HG02571 (cell line): ENCODE data around the gene ISCA2.

Source experiments
- ATAC-seq: cut with Tn5 transposase; IDR thresholded peaks from one replicate; pipeline ENCODE4 v1.9.1; 2021; ENCODE audit warnings: mild to moderate bottlenecking, moderate library complexity; ENCODE audit not compliant: unreplicated experiment

ISCA2 gene

GRCh38 chr14:74482571-74482970 lies 11.0 kb upstream of the ISCA2 start:
- no peak for ATAC-seq

- no peak for ATAC-seq
These were observed 10.2 kb upstream of the ISCA2 start for GRCh38 chr14:74483321-74483720.

DNA sequence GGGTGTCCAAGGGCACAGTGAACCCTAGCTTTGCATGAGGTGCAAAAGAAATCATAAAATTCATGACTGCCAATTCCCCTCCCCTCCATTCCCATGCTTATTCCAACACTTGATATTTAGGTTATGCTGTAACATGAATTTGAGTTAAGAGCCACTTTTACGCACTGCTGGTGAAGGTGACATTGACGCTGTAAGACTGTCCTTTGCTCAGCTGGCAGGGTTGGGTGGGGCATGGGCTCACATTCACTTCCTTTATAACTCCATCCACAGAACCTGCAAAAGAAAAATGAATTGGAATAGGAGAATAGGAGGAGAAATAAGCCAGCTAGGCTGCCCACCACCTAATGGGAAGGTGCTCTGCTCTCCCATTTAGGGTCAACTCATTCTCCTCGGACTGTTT lies 7.4 kb upstream of the ISCA2 start:
- ATAC-seq = no peak

DNA sequence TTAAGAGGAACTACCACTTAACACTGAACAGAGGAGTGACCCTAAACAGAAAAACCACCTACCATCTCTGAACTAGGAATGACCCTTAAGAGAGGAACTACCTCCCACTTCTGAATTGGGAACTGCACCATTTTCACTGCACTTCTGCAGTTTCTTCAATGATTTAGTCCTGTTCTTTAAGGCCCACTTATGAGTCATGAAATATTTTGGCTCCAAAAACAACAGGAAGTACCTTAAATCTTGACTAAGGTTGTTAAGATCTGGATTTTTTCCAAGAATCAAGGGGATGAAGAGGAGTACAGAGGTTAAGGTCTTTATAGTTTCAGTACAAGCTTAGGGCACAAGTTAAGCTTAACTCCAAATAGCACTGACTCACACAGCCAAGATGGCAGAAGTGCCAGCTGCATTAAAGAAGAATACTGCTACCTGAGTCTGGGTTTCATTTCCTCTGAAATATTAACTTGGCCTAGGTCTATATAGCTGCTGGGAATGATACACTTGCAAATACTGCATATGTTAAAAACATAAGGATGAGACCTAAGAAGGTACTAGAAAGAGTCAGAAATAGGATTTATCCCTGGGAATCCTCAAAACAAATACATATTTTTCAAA lies 4.7 kb upstream of the ISCA2 start:
- no peak for ATAC-seq

DNA sequence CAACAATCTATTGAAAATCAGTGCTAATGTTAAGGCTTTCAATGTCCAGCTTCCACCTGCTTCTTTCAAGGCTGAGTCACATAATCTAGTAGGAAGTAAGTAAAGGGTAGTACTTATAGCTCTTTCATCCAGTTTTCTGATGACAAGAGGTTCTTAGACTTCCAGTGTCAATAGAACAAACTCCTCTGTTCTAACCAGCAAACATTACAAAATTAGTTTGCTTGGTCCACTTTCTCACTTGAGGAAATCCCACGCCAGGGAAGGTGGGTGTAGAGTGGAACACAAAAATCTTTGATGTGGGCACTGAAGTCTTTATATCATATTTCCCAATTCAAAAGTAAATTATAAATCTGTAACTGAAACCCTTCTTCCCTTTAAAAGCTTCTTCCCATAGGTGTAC lies 3.1 kb upstream of the ISCA2 start:
- no peak for ATAC-seq

GRCh38 chr14:74491956-74492775 lies 1.4 kb upstream of the ISCA2 start:
- no peak for ATAC-seq

- ATAC-seq = peak; percentile 7
These were observed 706 bp upstream of the ISCA2 start, which contains the start of gene NPC2 for GRCh38 chr14:74492776-74493342. NPC2 (minus strand) TSS chr14:74493305; CDS start chr14:74493274, 31 bp downstream.

- ATAC-seq = no peak
These were observed 1.8 kb downstream of the ISCA2 start for GRCh38 chr14:74495356-74495755.

DNA sequence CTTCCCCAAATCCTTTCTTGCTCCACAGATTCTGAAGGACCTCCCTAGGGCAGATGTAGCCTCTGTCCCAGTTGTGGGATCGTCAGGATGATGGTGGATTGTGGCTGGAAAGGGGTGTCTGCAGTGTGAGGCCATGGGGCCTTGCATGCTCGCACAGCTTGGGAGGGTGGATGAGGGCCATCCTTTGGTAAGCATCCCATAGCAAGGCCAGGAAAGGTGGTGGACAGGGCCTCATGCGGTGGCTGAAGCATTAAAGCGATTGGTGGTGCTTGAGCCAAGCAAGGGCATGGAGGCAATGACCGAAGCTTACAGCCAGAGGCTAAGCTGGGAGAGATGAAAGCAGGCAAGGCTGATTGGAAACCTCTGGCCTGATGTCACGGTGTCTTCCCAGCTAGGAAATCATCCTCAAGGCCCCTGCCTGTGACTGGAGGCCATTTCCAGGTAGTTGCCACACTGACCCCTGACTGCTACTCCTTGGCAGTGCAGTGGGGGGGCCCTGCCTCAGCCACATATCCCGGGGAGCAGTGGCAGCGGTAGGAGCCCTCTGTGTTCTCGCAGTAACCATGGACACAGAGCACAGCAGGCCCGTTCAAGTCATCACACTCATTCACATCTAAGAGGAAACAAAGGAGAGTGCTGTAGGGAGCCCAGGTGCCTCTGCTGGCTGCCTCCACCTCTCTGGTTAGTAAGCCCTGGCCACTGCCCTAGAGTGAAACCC lies 7.0 kb downstream of the ISCA2 start:
- no peak for ATAC-seq

- ATAC-seq = no peak
These were observed 7.6 kb downstream of the ISCA2 start for GRCh38 chr14:74501135-74501614.

DNA sequence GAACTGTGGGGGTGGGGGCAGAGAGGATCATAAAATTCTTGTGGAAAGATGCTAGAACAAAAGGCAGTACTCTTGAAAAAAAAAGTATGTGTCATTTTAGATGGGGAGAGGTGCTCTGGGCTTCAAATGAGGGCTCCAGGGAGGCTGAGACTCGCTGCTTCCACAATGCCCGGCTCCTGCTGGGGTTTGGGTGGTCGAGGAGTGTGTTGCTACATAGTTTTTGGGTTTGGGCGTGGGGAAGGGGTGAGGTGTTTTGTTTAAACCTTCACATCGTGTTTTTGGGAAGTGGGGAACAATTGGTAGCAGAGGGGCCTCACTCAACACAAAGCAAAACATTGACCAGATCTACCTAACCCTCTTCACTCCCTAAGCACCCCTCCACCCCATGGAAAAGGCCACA lies 8.1 kb downstream of the ISCA2 start:
- no peak for ATAC-seq

DNA sequence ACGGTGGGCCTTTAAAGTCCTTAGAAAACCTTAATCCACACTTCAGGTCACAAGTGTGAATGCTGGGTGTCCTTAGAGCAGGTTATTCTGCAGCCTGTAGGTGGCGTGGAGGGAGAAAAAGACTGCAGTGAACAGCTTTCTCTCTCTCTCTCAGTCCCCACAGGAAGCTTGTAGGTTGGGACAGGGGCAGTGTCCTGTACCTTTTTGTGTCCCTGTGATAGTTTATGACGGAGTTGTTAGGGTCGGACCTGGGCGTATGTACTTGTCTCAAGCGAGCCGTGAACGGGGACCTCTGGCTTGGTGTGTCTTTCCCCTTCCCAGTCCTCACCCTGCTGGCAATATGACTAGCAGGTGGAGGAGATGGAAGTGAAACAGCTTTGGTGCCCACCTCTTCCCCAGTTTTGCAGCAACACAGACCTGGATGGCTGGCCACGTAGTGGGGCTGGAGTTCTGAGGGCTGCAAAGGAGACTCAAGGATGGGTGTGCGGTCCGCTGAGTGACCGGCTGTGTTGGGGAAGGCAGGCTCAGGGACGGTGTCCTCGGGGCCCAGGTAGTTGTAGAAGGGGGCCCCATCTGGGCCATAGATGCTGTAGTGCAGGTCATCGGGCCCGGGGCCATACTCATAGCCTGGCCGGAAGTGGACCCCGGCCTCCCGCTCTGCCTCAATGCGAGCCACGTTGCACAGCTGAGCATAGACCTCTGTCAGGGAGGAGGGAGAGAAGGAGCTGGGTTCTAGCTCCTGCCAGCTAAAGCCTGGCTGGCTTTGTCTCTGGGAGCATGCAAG lies 8.9 kb downstream of the ISCA2 start:
- no peak for ATAC-seq

DNA sequence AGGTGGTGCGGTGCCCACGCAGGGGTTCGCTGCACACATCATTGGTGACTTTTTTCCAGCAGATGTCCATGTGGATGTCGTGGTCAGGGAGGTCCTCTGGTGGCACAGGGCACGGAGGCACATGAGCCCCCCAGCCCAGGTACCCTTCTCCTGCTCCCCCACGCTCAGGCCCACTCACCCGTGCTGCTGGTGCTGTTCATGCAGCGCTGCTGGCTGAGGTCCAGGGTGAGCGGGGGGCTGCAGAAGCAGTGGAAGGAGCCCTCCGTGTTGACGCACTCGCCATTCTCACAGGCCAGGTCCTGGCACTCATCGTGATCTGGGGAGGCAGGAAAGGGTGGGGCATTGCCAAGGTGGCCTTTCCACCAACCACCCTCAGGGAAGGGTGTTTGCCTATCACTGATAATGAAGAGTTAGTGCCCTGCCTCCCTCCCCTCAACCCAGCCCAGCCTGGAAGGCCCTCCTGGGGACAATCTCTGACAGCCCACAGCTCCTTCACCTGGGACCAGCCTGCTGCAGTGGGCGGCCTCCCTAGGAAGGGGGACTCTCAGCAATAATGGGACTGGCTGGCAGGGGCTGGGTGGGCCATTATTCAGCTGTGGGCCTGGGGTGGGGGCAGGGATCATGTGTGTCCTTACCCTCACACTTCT lies 9.8 kb downstream of the ISCA2 start:
- no peak for ATAC-seq

GRCh38 chr14:74503938-74504335 lies 10.4 kb downstream of the ISCA2 start:
- ATAC-seq = no peak

DNA sequence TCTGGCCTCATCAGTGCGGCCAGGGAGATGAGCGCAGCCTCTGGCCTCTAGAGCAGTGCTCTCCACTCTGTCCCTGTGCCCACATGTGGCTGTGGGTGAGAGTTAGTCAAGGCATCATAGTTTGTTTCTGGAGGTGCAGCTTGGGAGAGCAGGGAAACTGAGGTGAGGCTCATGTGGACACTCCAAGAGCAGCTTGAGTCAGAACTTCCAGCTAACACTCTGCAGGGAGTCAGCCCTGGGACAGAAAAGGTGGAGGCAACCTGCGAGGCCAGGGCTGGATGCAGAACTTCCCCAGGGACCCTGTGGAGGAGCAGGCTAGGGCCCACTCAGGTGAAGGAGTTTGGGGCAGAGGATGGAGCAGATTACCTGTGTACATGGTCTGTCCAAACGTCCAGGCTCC lies 10.8 kb downstream of the ISCA2 start:
- ATAC-seq = no peak

- ATAC-seq = no peak
These were observed 11.5 kb downstream of the ISCA2 start for GRCh38 chr14:74504874-74505720.

DNA sequence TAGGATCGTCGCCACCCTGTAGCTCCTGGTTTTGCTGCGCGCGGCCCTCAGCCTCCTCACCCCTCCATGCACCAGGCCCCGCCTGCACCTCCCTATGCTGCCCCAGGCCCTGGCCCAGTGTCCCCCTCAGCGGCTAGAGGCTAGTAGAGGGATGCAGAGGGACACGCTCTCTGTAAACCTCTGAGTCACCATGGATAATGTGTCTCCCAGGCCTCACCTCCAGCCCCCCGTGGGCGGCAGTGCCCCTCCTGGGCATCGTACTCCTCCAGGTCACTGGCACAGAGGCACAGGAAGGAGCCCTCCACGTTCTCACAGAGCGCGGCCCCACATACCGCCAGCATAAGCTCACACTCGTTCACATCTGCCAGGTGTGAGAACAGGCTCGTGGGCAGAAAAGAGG lies 12.3 kb downstream of the ISCA2 start:
- ATAC-seq = no peak

GRCh38 chr14:74506411-74506851 lies 12.9 kb downstream of the ISCA2 start:
- no peak for ATAC-seq

GRCh38 chr14:74507085-74507484 lies 13.5 kb downstream of the ISCA2 start:
- ATAC-seq = no peak
